Measurements from ENCODE around the gene SLC15A3.

DNA sequence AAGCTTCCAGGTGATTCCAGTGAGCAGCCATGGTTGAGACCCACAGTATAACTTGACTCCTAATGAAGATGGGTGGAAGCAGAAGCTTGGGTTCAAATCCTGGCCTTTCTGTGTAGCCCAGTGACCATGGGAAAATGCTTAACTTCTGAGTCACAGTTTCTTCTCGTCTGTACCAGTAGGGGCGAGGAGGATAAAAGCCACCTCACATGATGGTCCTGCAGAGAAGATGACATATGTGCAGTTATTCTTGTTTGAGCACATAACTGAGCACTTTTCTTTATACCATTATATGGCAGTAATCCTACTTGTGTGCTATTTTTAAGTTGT, 33.1 kb downstream of the SLC15A3 start:
- TF ChIP-seq, protein P1, sequence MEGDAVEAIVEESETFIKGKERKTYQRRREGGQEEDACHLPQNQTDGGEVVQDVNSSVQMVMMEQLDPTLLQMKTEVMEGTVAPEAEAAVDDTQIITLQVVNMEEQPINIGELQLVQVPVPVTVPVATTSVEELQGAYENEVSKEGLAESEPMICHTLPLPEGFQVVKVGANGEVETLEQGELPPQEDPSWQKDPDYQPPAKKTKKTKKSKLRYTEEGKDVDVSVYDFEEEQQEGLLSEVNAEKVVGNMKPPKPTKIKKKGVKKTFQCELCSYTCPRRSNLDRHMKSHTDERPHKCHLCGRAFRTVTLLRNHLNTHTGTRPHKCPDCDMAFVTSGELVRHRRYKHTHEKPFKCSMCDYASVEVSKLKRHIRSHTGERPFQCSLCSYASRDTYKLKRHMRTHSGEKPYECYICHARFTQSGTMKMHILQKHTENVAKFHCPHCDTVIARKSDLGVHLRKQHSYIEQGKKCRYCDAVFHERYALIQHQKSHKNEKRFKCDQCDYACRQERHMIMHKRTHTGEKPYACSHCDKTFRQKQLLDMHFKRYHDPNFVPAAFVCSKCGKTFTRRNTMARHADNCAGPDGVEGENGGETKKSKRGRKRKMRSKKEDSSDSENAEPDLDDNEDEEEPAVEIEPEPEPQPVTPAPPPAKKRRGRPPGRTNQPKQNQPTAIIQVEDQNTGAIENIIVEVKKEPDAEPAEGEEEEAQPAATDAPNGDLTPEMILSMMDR (IDR thresholded peaks at IDR 0.05): no peak
- no peak for TF ChIP-seq POLR2AphosphoS5 (IDR thresholded peaks at IDR 0.05)

Data from prostate gland (tissue), 2 donors.